SK-N-SH (cell line): ENCODE data around the gene SCFD1.

Experiments used
- ELF1 ChIP-seq: IDR thresholded peaks from 2 replicates; pipeline ENCODE4 v1.4.0; 2012
- EP300 ChIP-seq, 2 experiments: IDR thresholded peaks; 2 replicates each; pipeline versions ENCODE4 v1.4.0 to v1.6.1; 2012; ENCODE audit warnings: borderline replicate concordance in 1 of 2, low read depth in 1 of 2, low read length in 1 of 2

- TF ChIP-seq EP300 (IDR thresholded peaks at IDR 0.05; ENCODE audit: borderline replicate concordance in 1 of 2, low read depth in 1 of 2, low read length in 1 of 2) (no peak), ELF1 (no peak)
These were observed 35.6 kb downstream of the SCFD1 start for GRCh38 chr14:30657606-30658163.
